Neuronal stem cell (in vitro differentiated cells): ENCODE data around the gene ARHGAP24.

Source experiments
- DNase-seq: peaks from one replicate; pipeline ENCODE4 v3.0.0-alpha.2; 2013; ENCODE audit warnings: low spot score
- H2AFZ ChIP-seq: one replicate; pipeline ENCODE4 v1.6.1; 2013; ENCODE audit warnings: mild to moderate bottlenecking, low read length, inconsistent platforms
- H2AK5ac ChIP-seq: 2 replicates; pipeline ENCODE4 v1.6.1; 2013; ENCODE audit warnings: low read depth, mild to moderate bottlenecking, inconsistent platforms, low read length, moderate library complexity, mixed read lengths
- H2BK120ac ChIP-seq: 2 replicates; pipeline ENCODE4 v1.6.1; 2013; ENCODE audit warnings: low read depth, mild to moderate bottlenecking, inconsistent platforms, low read length, moderate library complexity, mixed read lengths
- H2BK12ac ChIP-seq: one replicate; pipeline ENCODE4 v1.6.1; 2013; ENCODE audit warnings: low read length, inconsistent platforms
- H2BK15ac ChIP-seq: 2 replicates; pipeline ENCODE4 v1.6.1; 2013; ENCODE audit warnings: mild to moderate bottlenecking, low read length, inconsistent platforms, mixed read lengths
- H2BK5ac ChIP-seq: one replicate; pipeline ENCODE4 v1.6.1; 2013; ENCODE audit warnings: inconsistent platforms, mild to moderate bottlenecking, low read length, moderate library complexity
- H3K14ac ChIP-seq: one replicate; pipeline ENCODE4 v1.6.1; 2013; ENCODE audit warnings: low read length, inconsistent platforms
- H3K18ac ChIP-seq: 2 replicates; pipeline ENCODE4 v1.6.1; 2013; ENCODE audit warnings: low read length, inconsistent platforms
- H3K23ac ChIP-seq: 2 replicates; pipeline ENCODE4 v1.6.1; 2013; ENCODE audit warnings: low read depth, mild to moderate bottlenecking, mixed read lengths, low read length, inconsistent platforms; ENCODE audit not compliant: poor library complexity
- H3K27ac ChIP-seq: replicated peaks from 3 replicates; pipeline ENCODE4 v1.5.1; 2013; ENCODE audit warnings: low read length, inconsistent platforms
- H3K27me3 ChIP-seq, 3 experiments: 2 replicates each; pipeline ENCODE4 v1.6.1; 2013; ENCODE audit warnings: low read length in 3 of 3, mild to moderate bottlenecking in 2 of 3, inconsistent platforms in 1 of 3, low read depth in 1 of 3, mixed read lengths in 1 of 3, moderate library complexity in 1 of 3; ENCODE audit not compliant: control insufficient read depth in 3 of 3, insufficient read depth in 3 of 3
- H3K36me3 ChIP-seq, 2 donors: replicated peaks in 1 of 2; 2 replicates each; pipeline ENCODE4 v1.6.1; 2013; ENCODE audit warnings: low read length in 2 of 2; ENCODE audit not compliant: control insufficient read depth in 2 of 2, insufficient read depth in 2 of 2
- H3K4ac ChIP-seq: 2 replicates; pipeline ENCODE4 v1.6.1; 2013; ENCODE audit warnings: inconsistent platforms, mild to moderate bottlenecking, low read length, moderate library complexity
- H3K4me1 ChIP-seq, 2 donors: 1 replicate in 1 of 2; 2 replicates in 1 of 2; pipeline ENCODE4 v1.6.1; 2013; ENCODE audit warnings: low read length in 2 of 2, low read depth in 1 of 2; ENCODE audit not compliant: control insufficient read depth in 2 of 2, insufficient read depth in 1 of 2
- H3K4me2 ChIP-seq: one replicate; pipeline ENCODE4 v1.6.1; 2013; ENCODE audit warnings: mild to moderate bottlenecking, low read length, inconsistent platforms; ENCODE audit not compliant: insufficient read depth, poor library complexity, severe bottlenecking
- H3K4me3 ChIP-seq, 2 donors: 2 replicates each; pipeline ENCODE4 v1.5.1; 2013; ENCODE audit warnings: low read length in 2 of 2, mild to moderate bottlenecking in 2 of 2, inconsistent platforms in 1 of 2, moderate library complexity in 1 of 2
- H3K79me1 ChIP-seq: one replicate; pipeline ENCODE4 v1.6.1; 2013; ENCODE audit warnings: low read depth, mild to moderate bottlenecking, inconsistent platforms, low read length, moderate library complexity
- H3K9ac ChIP-seq: one replicate; pipeline ENCODE4 v1.6.1; 2013; ENCODE audit warnings: mild to moderate bottlenecking, low read depth, low read length, inconsistent platforms; ENCODE audit not compliant: poor library complexity
- H3K9me3 ChIP-seq, 2 donors: replicated peaks in 1 of 2; 2 replicates each; pipeline versions ENCODE3 to v1.6.1; 2013; ENCODE audit warnings: low read length in 2 of 2, mild to moderate bottlenecking in 2 of 2, inconsistent platforms in 1 of 2, low read depth in 1 of 2, mixed read lengths in 1 of 2, moderate library complexity in 1 of 2; ENCODE audit not compliant: control insufficient read depth in 2 of 2, insufficient read depth in 1 of 2
- H4K8ac ChIP-seq: one replicate; pipeline ENCODE4 v1.6.1; 2013; ENCODE audit warnings: low read depth, mild to moderate bottlenecking, inconsistent platforms, low read length, moderate library complexity
- H4K91ac ChIP-seq: one replicate; pipeline ENCODE4 v1.6.1; 2013; ENCODE audit warnings: low read length, low read depth, mild to moderate bottlenecking, inconsistent platforms; ENCODE audit not compliant: poor library complexity
- WGBS, 2 donors: extraction: QIAGEN DNeasy Blood & Tissue Kit; methylation state at CpG; one replicate each; pipeline ENCODE4 v1.1.7; 2013; ENCODE audit warnings: missing lambda C conversion rate in 2 of 2, mixed read lengths in 1 of 2; ENCODE audit not compliant: insufficient read length in 2 of 2, insufficient replicate concordance in 1 of 2; ENCODE audit errors: extremely low coverage in 2 of 2; 5-methylcytosine and 5-hydroxymethylcytosine counted together

The ARHGAP24 gene

DNA sequence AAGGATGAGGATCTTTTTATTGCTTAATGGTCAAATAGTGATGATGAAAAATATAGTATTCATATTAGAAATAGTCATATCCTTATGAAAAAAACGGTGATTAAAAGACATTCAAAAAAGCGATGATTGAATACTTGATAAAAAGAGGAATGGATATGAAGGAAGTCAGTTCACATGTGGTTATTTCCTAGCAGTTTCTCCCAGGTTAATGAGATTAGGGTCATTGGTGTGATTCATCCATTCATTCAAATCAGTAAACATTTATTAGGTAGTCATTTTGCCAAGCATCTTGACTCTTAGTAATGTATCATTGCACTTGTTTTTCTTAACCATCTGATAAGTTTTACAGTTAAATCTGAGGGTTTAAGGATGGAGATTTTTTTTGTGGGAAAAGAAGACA, 294.1 kb downstream of the ARHGAP24 start:
- H2AK5ac ChIP-seq, result no peak overlapping the region
- no peak overlapping the region for H2BK5ac ChIP-seq
- H3K79me1 ChIP-seq, result no peaks in the 10 kb centered on the region
- no peak overlapping the region for H3K4ac ChIP-seq
- no peak overlapping the region for H2BK12ac ChIP-seq
- H2AFZ ChIP-seq, result no peak overlapping the region
- H2BK120ac ChIP-seq, result no peak overlapping the region
- H3K36me3 ChIP-seq, result no peaks in the 10 kb centered on the region
- no peak overlapping the region for H3K4me3 ChIP-seq
- H3K27ac ChIP-seq, result no peak overlapping the region
- H4K8ac ChIP-seq, result no peak overlapping the region
- DNase-seq, result no peak
- H3K4me1 ChIP-seq, result peaks cover 0 to 4% of the 10 kb centered on the region in 2 donors
- H3K18ac ChIP-seq, result no peak overlapping the region
- H4K91ac ChIP-seq, result no peak overlapping the region
- no peak overlapping the region for H3K23ac ChIP-seq
- H3K4me2 ChIP-seq, result no peak overlapping the region
- no CpG with 5 or more reads among the region's 2 CpGs for WGBS, 2 donors
- no peak overlapping the region for H2BK15ac ChIP-seq
- H3K14ac ChIP-seq, result no peak overlapping the region
- no peaks in the 10 kb centered on the region for H3K27me3 ChIP-seq
- no peaks in the 10 kb centered on the region for H3K9me3 ChIP-seq
- no peak overlapping the region for H3K9ac ChIP-seq

DNA sequence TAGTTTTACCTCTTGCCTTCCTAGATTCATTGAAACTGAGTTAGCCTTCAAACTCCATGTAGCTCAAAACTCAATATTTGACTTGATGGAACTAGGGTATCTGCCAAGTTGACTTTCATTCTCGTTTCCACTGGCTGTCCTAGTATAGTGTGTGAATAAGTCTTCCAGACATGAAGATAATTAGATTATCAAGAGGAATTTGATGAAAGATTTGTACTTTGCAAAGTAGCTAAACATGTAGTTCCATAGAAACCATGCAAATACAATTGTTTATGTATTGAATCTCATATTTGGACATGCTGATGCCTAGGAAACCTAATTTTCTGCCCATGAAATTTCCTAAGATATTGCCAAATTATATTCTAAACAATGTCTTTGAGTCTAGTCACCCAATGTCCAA, 297.5 kb downstream of the ARHGAP24 start:
- H3K27me3 ChIP-seq, result no peaks in the 10 kb centered on the region
- H3K27ac ChIP-seq, result no peak overlapping the region
- no peaks in the 10 kb centered on the region for H3K9me3 ChIP-seq
- H2BK12ac ChIP-seq, result no peak overlapping the region
- no peak overlapping the region for H3K4ac ChIP-seq
- H3K18ac ChIP-seq, result no peak overlapping the region
- no peak for DNase-seq
- no peak overlapping the region for H2AFZ ChIP-seq
- no peak overlapping the region for H4K8ac ChIP-seq
- no peaks in the 10 kb centered on the region for H3K79me1 ChIP-seq
- no peak overlapping the region for H4K91ac ChIP-seq
- no peak overlapping the region for H2AK5ac ChIP-seq
- WGBS, 2 donors, result no CpG with 5 or more reads among the region's 1 CpG
- no peak overlapping the region for H3K4me2 ChIP-seq
- H3K4me1 ChIP-seq, result peaks cover 0 to 4% of the 10 kb centered on the region in 2 donors
- no peak overlapping the region for H3K14ac ChIP-seq
- no peak overlapping the region for H2BK120ac ChIP-seq
- no peak overlapping the region for H2BK15ac ChIP-seq
- no peak overlapping the region for H2BK5ac ChIP-seq
- no peak overlapping the region for H3K4me3 ChIP-seq
- H3K36me3 ChIP-seq, result no peaks in the 10 kb centered on the region
- no peak overlapping the region for H3K23ac ChIP-seq
- H3K9ac ChIP-seq, result no peak overlapping the region

DNA sequence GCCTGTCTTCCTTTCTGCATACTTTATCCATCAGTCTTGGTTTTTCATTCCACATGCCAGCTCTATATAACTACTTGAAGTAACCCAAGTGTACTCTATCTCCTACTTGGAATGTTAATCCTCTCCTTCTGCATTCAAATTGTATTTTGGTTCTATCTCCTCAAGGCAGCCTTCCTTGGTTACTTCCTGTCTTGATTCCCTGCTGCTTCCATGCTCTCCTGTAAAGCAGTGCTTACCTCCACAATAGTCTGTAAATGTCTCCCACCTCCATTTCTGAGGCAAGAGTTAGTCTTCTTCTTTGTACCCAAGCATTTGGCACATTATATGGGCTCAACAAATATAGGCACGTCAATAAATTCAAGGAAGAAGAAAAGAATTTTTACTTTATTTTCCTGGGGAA, 298.4 kb downstream of the ARHGAP24 start:
- no peak overlapping the region for H2AFZ ChIP-seq
- H2BK15ac ChIP-seq, result no peak overlapping the region
- H3K23ac ChIP-seq, result no peak overlapping the region
- H3K79me1 ChIP-seq, result no peaks in the 10 kb centered on the region
- no peak overlapping the region for H3K4me3 ChIP-seq
- H2BK5ac ChIP-seq, result no peak overlapping the region
- H3K18ac ChIP-seq, result no peak overlapping the region
- H4K8ac ChIP-seq, result no peak overlapping the region
- H2AK5ac ChIP-seq, result no peak overlapping the region
- no peak overlapping the region for H2BK12ac ChIP-seq
- H4K91ac ChIP-seq, result no peak overlapping the region
- H3K27me3 ChIP-seq, result no peaks in the 10 kb centered on the region
- no peak overlapping the region for H3K27ac ChIP-seq
- H2BK120ac ChIP-seq, result no peak overlapping the region
- peaks cover 0 to 4% of the 10 kb centered on the region in 2 donors for H3K4me1 ChIP-seq
- no peaks in the 10 kb centered on the region for H3K36me3 ChIP-seq
- WGBS, 2 donors, result no CpG with 5 or more reads among the region's 1 CpG
- no peaks in the 10 kb centered on the region for H3K9me3 ChIP-seq
- no peak overlapping the region for H3K9ac ChIP-seq
- no peak overlapping the region for H3K4me2 ChIP-seq
- no peak overlapping the region for H3K14ac ChIP-seq
- no peak overlapping the region for H3K4ac ChIP-seq
- no peak for DNase-seq

DNA sequence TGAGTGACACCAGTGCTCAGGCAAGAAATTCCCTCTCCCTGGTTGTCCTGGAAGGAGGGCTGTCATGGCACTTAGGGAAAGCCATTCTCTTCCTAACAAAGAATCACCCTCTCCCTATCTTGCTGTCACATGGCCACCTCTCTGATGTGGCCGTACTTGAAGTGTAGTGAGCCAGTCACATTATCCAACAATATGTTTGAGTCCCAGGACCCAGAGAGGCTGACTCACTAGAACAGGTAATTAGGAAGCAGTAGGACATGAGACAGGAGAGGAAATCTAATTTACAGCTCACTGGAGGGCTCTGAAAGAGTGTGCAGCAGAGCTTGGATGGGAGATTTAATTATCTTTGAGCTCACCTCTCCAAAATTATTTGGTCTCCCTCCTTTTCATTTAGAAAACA, 299.1 kb downstream of the ARHGAP24 start:
- no peak for DNase-seq
- no peak overlapping the region for H3K4me2 ChIP-seq
- H3K27me3 ChIP-seq, result no peaks in the 10 kb centered on the region
- no peak overlapping the region for H3K18ac ChIP-seq
- H2BK120ac ChIP-seq, result no peak overlapping the region
- WGBS, 2 donors, result no CpG with 5 or more reads among the region's 1 CpG
- no peak overlapping the region for H2BK15ac ChIP-seq
- H3K79me1 ChIP-seq, result no peaks in the 10 kb centered on the region
- H3K4me1 ChIP-seq, result peaks cover 0 to 4% of the 10 kb centered on the region in 2 donors
- no peak overlapping the region for H3K9ac ChIP-seq
- no peak overlapping the region for H2BK5ac ChIP-seq
- H3K36me3 ChIP-seq, result no peaks in the 10 kb centered on the region
- H2AK5ac ChIP-seq, result no peak overlapping the region
- H4K8ac ChIP-seq, result no peak overlapping the region
- no peak overlapping the region for H4K91ac ChIP-seq
- H3K27ac ChIP-seq, result no peak overlapping the region
- H3K23ac ChIP-seq, result no peak overlapping the region
- no peak overlapping the region for H3K4ac ChIP-seq
- peak overlapping the region; percentile 71 for H2AFZ ChIP-seq
- no peak overlapping the region for H3K4me3 ChIP-seq
- H3K14ac ChIP-seq, result no peak overlapping the region
- no peak overlapping the region for H2BK12ac ChIP-seq
- no peaks in the 10 kb centered on the region for H3K9me3 ChIP-seq
